GM10248 (cell line): ENCODE measurements around the gene TP53RK.

ENCODE experiments used
- CTCF ChIA-PET: fragments of 300-600 bp; sonication (Branson Sonifier 250); formaldehyde crosslinking; extraction: SDS; loops from one replicate; lab custom pipeline; 2021; ENCODE audit warnings: antibody characterized with exemption; lab: Yijun Ruan, JAX
- POLR2A ChIA-PET: fragments of 350-650 bp; sonication (Branson Sonifier 250); formaldehyde crosslinking; extraction: SDS; loops from one replicate; lab custom pipeline; 2020; ENCODE audit warnings: antibody characterized with exemption; lab: Yijun Ruan, JAX
- DNase-seq: peaks from one replicate; pipeline ENCODE4 v3.0.0; 2012; ENCODE audit errors: extremely low spot score
- TF ChIP-seq, protein P1 (sequence below): IDR thresholded peaks from 2 replicates; pipeline ENCODE4 v1.5.1; 2012; ENCODE audit warnings: mild to moderate bottlenecking, low read depth; ENCODE audit errors: extremely low read depth, missing control alignments, control extremely low read depth

The TP53RK gene

DNA sequence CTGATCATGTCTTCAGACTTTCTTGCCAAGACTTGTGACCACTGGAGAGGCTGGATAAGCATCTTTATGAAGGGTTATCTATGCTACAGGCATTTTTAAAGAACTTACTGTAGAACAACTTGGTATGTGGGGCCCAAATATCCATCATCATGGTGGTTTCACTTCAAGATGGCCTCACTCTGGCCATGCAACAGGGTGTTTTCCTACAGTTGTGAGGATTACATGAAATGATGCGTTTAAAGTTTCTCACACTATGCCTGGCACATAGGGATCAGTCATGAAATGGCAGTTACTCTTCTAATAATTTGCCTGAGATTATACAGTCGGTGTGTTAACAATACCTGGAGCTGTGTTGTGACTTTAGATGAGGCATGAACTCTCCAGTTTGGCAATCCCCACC is 33.2 kb upstream of the TP53RK start:
- TF ChIP-seq, protein P1, sequence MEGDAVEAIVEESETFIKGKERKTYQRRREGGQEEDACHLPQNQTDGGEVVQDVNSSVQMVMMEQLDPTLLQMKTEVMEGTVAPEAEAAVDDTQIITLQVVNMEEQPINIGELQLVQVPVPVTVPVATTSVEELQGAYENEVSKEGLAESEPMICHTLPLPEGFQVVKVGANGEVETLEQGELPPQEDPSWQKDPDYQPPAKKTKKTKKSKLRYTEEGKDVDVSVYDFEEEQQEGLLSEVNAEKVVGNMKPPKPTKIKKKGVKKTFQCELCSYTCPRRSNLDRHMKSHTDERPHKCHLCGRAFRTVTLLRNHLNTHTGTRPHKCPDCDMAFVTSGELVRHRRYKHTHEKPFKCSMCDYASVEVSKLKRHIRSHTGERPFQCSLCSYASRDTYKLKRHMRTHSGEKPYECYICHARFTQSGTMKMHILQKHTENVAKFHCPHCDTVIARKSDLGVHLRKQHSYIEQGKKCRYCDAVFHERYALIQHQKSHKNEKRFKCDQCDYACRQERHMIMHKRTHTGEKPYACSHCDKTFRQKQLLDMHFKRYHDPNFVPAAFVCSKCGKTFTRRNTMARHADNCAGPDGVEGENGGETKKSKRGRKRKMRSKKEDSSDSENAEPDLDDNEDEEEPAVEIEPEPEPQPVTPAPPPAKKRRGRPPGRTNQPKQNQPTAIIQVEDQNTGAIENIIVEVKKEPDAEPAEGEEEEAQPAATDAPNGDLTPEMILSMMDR: no peak
- ChIA-PET CTCF (no interaction called here), POLR2A (no interaction called here)

DNA sequence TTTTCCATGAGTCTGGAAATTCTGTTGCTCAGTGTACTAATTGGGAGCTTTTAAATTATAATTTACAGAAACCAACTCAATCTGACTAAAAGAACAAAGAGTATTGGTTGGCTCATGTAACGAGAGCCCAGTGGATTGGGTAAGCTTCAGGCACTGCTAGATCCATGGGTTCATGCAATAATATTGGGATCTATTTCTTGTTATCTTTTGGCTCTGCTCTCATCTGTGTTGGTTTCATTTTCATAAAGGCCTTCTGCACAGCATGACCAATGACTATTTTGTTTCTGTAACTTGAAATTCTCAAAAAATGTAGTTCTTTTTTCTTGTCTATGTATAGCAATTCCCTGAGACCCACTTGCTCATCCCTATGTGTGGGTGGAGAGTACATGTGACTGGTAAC is 32.2 kb upstream of the TP53RK start:
- ChIA-PET POLR2A (no interaction called here), CTCF (no interaction called here)
- no peak for DNase-seq
- TF ChIP-seq, protein P1: no peak

More for the DNA sequence above, 33.2 kb upstream of the TP53RK start:
- DNase-seq: no peak

DNA sequence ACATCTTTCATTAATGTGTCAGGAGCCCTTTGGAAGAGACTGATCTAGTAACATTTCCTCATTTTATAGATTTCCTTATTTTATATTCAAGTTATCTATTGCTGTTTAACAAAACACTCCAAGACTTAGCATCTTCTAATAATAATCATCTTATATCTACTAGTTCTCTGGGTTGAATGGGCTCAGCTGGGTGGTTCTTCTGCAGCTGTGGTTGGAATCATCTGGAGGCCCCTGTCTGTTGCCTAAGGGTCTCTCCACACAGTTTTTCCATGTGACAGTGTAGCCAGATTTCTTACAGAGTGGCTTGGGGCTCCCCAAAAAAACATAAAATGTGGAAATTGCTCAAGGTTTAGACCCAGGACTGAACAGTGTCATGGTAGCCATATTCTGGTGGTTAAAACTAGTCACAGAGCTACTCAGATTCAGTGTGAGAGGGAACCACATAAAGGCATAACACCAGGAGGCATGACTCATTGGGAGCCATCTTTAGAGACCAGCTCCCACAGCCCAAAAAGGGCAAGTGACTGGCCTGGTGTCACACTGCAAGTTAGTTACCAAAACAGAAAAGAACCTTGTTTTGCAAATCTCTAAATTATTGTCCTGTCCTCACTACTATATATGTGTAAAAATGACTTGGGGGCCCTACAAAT is 31.7 kb upstream of the TP53RK start:
- ChIA-PET POLR2A (no interaction called here), CTCF (interaction anchor here (0.8 kb wide), 1 partner anchor 13 kb away, joined by 3 read pairs; no protein-coding TSS in a partner anchor)
- TF ChIP-seq, protein P1: no peak
- no peak for DNase-seq

DNA sequence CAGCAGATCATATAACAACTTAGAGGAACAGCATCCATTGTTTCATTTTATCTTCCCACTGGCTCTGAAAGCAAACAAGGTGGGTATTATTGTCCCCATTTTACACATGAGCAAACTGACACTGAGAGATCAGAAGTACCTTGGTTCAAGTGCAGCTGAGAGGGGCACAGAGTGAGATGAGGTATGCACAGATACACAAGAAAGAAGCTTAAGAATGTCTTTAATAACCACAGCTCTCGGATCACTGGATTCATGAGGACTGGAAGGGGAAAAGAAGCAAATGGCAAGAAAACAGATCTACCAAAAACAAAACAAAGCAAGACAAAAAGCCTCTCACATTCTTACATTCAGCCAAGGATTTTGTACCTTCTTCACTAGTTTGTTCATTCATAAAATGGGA is 30.8 kb upstream of the TP53RK start:
- ChIA-PET CTCF (interaction anchor here (0.8 kb wide), 1 partner anchor 14 kb away, joined by 3 read pairs; no protein-coding TSS in a partner anchor), POLR2A (no interaction called here)
- no peak for DNase-seq
- TF ChIP-seq, protein P1: no peak

DNA sequence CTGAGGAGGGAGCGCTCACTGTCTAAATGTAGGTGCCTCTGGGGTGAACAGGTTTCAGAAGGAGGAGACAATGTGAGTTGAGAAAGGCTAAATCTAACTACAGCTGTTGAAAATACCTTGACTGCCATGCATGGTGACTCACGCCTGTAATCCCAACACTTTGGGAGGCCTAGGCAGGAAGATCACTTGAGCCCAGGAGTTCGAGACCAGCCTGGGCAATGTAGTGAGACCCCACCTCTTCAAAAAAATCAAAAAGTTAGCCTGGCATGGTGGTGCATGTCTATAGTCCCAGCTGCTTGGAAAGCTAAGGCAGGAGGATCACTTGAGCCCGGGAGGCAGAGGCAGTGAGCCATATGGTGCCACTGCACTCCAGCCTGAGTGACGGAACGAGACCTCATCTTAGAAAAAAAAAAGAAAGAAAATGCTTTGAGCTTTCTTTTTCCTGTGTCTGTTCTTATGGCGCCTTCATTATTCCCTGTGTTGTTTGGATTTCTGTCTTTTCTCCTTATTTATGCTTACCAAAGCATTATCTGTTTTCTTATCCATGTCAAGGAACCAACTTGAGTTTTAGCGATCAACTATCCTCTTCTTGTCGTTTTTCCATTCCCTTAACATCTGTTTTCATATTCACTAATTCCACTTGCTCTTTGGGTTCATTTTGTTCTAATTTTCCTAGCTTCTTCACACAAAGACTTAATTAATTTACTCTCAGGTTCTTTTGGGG is 28.7 kb upstream of the TP53RK start:
- POLR2A ChIA-PET: no interaction called here
- CTCF ChIA-PET: interaction anchor here (0.8 kb wide), 1 partner anchor 35 kb away, joined by 3 read pairs; no protein-coding TSS in a partner anchor
- TF ChIP-seq, protein P1: no peak
- DNase-seq: no peak

DNA sequence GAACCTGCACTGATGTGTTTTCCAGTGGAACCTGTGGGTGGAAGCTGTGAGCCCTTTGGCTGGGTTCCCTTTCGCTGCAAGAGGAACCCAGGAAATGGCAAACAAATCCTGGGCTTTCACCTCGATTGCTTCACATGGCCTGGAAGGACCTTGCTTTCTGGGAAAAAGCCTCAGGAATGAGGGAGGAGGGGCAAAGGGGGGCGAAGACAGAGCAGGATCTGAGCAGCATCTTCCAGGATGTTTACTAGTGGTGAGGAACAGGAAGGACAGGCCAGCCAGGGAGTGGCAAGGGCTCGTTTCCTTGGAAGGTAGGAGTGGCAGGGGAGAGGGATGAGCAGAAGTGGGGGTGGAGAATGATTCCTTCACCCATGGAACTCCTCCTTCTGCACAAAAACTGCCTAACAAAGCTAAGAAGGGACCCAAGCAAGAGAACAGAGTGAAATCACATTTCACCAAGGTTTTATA is 26.1 kb upstream of the TP53RK start:
- ChIA-PET POLR2A (no interaction called here), CTCF (no interaction called here)
- DNase-seq: no peak
- TF ChIP-seq, protein P1: no peak
